Thoracic aorta (tissue), 2 donors: ENCODE data around the gene TRIP13. TPM values are rescaled to one million over a fixed set of nuclear protein-coding genes. Genes with fewer than 3 reads are reported as not detected.

Experiments used
- ATAC-seq: fragments of 150-250 bp; one replicate; pipeline ENCODE4 v1.8.0; 2017; ENCODE audit warnings: low read depth; ENCODE audit not compliant: insufficient number of reproducible peaks, low FRiP score
- DNase-seq: peaks from one replicate; pipeline ENCODE4 v3.0.0-alpha.2; 2020; ENCODE audit warnings: low spot score
- H3K27ac ChIP-seq, 2 donors: fragments of 200-600 bp; sonication (generic); 1 replicate in 1 of 2; 2 replicates in 1 of 2; pipeline ENCODE4 v1.5.1; 2016; ENCODE audit warnings: mild to moderate bottlenecking in 2 of 2, moderate library complexity in 2 of 2
- H3K27me3 ChIP-seq: fragments of 200-600 bp; sonication (generic); replicated peaks from 2 replicates; pipeline ENCODE4 v1.6.0; 2016; ENCODE audit warnings: mild to moderate bottlenecking; ENCODE audit not compliant: insufficient read depth
- H3K36me3 ChIP-seq: fragments of 200-600 bp; sonication (generic); one replicate; pipeline ENCODE4 v1.5.1; 2016
- H3K4me1 ChIP-seq, 2 donors: fragments of 200-600 bp; sonication (generic); 1 replicate in 1 of 2; 2 replicates in 1 of 2; pipeline versions ENCODE4 v1.5.1 to v1.6.0; 2016; ENCODE audit warnings: low read depth in 2 of 2, mild to moderate bottlenecking in 1 of 2; ENCODE audit not compliant: control insufficient read depth in 1 of 2
- H3K4me3 ChIP-seq: fragments of 200-600 bp; sonication (generic); 2 replicates; pipeline ENCODE4 v1.5.1; 2016; ENCODE audit warnings: mild to moderate bottlenecking
- H3K9me3 ChIP-seq: fragments of 200-600 bp; sonication (generic); 2 replicates; pipeline ENCODE4 v1.5.1; 2016
- total RNA-seq, 2 donors: library from RNA; depleted of rRNA; stranded (reverse); fragments of >200 nt; gene quantifications; one replicate each; pipeline versions ENCODE4 v1.1.0 to v1.2.3, GENCODE V29; 2016
- TF ChIP-seq, protein P1 (sequence below): fragments of 200-600 bp; sonication (generic); IDR thresholded peaks from one replicate; pipeline ENCODE4 v1.5.1; 2019; ENCODE audit warnings: antibody characterized with exemption

TRIP13 gene
- total RNA-seq, 2 donors from 2014 or later = 1.6 TPM; not detected in 1

DNA sequence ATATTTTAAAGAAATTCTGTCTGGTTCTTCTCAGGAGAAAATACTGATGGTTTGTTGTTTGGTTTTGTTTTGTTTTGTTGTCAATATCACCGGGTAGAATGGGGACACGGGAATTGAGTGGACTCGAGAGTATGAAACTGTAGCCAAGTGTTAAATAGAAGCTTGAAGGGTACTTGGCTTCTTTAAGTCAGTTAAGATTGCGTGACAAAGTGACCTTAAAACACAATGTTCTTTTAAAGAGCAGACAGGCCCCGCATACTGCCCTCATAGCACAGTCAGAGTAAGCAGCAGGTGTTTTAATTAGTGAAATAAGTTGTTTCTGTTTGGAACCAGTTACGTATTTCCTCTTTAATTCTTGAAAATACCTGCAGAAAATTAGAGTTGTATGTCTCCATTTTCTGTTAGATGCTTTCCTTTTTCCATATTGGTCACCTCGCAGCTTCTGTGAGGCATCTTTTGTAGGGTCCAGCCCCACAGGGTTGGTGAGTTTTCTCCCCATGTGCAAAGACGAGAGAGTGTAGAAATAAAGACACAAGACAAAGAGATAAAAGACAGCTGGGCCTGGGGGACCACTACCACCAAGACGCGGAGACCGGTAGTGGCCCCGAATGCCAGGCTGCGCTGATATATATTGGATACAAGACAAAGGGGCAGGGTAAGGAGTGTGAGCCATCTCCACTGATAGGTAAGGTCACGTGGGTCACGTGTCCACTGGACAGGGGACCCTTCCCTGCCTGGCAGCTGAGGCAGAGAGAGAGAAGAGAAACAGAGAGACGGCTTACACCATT, 9.6 kb downstream of the TRIP13 start:
- Histone ChIP-seq H3K4me3 (no peak overlapping the region), H3K4me1 (no peaks in the 10 kb centered on the region), H3K9me3 (no peaks in the 10 kb centered on the region), H3K27me3 (no peaks in the 10 kb centered on the region), H3K27ac (no peak overlapping the region), H3K36me3 (no peaks in the 10 kb centered on the region)
- ATAC-seq (no peak), DNase-seq (no peak)
- TF ChIP-seq, protein P1, sequence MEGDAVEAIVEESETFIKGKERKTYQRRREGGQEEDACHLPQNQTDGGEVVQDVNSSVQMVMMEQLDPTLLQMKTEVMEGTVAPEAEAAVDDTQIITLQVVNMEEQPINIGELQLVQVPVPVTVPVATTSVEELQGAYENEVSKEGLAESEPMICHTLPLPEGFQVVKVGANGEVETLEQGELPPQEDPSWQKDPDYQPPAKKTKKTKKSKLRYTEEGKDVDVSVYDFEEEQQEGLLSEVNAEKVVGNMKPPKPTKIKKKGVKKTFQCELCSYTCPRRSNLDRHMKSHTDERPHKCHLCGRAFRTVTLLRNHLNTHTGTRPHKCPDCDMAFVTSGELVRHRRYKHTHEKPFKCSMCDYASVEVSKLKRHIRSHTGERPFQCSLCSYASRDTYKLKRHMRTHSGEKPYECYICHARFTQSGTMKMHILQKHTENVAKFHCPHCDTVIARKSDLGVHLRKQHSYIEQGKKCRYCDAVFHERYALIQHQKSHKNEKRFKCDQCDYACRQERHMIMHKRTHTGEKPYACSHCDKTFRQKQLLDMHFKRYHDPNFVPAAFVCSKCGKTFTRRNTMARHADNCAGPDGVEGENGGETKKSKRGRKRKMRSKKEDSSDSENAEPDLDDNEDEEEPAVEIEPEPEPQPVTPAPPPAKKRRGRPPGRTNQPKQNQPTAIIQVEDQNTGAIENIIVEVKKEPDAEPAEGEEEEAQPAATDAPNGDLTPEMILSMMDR = no peak

DNA sequence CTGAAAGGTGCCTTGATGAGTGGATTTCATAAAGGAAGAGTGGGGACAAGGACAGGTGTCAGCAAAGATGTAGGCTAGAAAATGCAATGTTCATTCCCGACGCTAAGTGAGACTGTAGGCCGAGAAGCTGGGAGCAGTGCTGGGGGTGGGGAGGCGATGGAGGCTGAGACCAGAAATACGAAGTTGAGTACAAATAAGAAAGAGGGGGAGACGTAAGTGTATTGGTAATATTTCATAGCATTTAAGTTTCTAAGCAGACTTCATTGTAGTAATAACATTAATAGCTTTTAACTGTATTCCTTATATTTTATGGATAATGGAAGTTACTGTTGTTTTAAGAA, 11.0 kb downstream of the TRIP13 start:
- DNase-seq (no peak), ATAC-seq (no peak)
- no peaks in the 10 kb centered on the region for H3K36me3 ChIP-seq
- no peaks in the 10 kb centered on the region for H3K27me3 ChIP-seq
- H3K9me3 ChIP-seq = no peaks in the 10 kb centered on the region
- TF ChIP-seq, protein P1 = no peak
- H3K4me3 ChIP-seq = no peak overlapping the region
- H3K4me1 ChIP-seq = no peaks in the 10 kb centered on the region
- no peak overlapping the region for H3K27ac ChIP-seq

DNA sequence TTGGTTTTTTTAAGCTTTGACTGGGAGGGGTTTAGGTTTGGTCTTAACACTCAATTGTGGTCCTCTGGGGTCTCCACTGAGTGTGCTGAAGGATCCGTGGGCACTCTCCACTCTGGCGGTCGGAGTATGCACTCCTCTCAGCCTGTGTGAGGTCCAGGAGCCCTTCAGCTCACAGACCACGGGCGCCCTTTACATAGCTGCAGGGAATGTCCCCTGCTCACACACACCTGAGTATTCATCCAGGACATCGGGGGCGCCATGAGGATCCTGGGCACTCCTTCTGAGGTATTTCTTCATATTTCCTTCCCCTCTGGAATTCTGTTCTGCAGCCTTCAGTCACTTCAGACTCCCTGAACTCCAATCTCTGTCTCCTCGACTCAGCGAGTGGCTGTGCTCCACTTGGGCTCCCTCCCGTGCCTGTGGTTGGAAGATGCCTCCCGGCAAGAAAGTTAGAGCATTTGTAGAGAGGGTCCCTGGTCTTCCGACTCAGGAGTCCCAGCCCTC, 12.5 kb downstream of the TRIP13 start:
- TF ChIP-seq, protein P1 = no peak
- ATAC-seq (no peak), DNase-seq (no peak)
- no peaks in the 10 kb centered on the region for H3K9me3 ChIP-seq
- H3K27me3 ChIP-seq = no peaks in the 10 kb centered on the region
- H3K4me3 ChIP-seq = no peak overlapping the region
- no peaks in the 10 kb centered on the region for H3K36me3 ChIP-seq
- no peaks in the 10 kb centered on the region for H3K4me1 ChIP-seq
- H3K27ac ChIP-seq = no peak overlapping the region

DNA sequence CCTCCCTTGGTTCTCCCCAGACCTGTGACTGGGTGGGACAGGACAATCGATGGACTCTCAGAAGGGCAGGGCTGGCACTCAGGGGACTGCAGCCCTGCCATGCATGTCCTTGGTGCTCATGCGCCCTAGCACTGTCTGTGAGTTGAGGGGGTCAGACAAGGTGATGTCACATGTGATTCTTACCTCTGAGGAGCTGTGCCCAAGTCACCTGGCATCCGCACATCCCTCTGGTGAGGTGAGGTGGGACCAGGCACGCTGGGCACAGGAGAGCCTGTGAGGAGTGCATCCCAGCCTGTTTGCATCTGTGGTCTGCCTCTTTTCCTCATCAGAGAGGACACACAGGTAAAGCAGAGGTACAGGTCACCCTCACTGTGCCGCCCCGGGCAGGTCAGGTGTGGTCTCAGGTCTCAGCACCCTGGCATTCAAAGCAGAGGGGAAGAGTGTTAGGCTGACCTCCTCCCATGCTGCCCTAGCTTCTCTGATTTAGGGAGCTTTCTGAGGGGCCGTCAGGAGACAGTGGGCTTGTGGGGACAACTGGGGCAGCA, 14.8 kb downstream of the TRIP13 start:
- ATAC-seq = no peak
- Histone ChIP-seq H3K36me3 (no peaks in the 10 kb centered on the region), H3K9me3 (no peaks in the 10 kb centered on the region), H3K4me1 (no peaks in the 10 kb centered on the region), H3K27me3 (no peaks in the 10 kb centered on the region), H3K27ac (no peak overlapping the region), H3K4me3 (no peak overlapping the region)
- DNase-seq = no peak
- TF ChIP-seq, protein P1 = no peak

DNA sequence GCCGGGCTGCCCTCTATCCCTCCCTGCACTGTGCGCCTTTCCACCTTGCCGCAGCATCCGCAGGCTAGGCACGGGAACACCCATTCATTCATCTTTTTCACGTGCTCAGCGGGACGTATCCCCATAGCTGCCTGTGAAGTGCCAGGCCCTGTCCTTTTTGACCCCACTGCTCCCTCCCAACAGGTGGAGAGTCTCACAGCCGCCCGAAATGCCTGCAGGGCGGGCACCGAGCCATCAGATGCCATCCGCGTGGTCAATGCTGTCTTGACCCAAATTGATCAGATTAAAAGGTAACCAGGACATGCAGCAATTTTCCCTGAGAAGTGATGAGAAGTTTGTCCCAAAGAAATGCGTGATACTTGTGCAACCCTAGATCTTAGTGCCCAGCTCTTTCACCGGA, 15.5 kb downstream of the TRIP13 start:
- Histone ChIP-seq H3K4me1 (no peaks in the 10 kb centered on the region), H3K9me3 (no peaks in the 10 kb centered on the region), H3K4me3 (no peak overlapping the region), H3K36me3 (no peaks in the 10 kb centered on the region), H3K27ac (no peak overlapping the region), H3K27me3 (no peaks in the 10 kb centered on the region)
- ATAC-seq = no peak
- no peak for DNase-seq
- TF ChIP-seq, protein P1 = no peak
